GM12878 (cell line): Measurements from ENCODE around the gene TRIM17. TPM values are rescaled to one million over a fixed set of nuclear protein-coding genes. Genes with fewer than 3 reads are reported as not detected.

ENCODE experiments used
- ATAC-seq: fragments of 200-7000 bp; cut with Tn5 transposase; 3 replicates; pipeline ENCODE4 v1.9.1; 2020; ENCODE audit warnings: mild to moderate bottlenecking, moderate library complexity
- BruUV-seq: library from RNA; stranded (reverse); fragments of 400-500 nt; replicated peaks from 2 replicates; lab custom pipeline; 2021; lab: Mats Ljungman, UMichigan
- CTCF ChIA-PET: fragments of 300-600 bp; sonication (Branson Sonifier 250); formaldehyde crosslinking; extraction: SDS; loops from one replicate; lab custom pipeline; 2021; ENCODE audit warnings: inconsistent platforms; lab: Yijun Ruan, JAX
- POLR2A ChIA-PET: fragments of 350-600 bp; formaldehyde crosslinking; extraction: SDS; loops from one replicate; lab custom pipeline; 2021; ENCODE audit warnings: inconsistent platforms; lab: Charles Lee
- RAD21 ChIA-PET: fragments of 300-600 bp; sonication (Branson Sonifier 250); formaldehyde crosslinking; loops from one replicate; lab custom pipeline; 2023; ENCODE audit warnings: antibody characterized with exemption; ENCODE audit not compliant: unreplicated experiment; lab: Charles Lee
- SMC1A ChIA-PET: fragments of 300-600 bp; sonication (Branson Sonifier 250); formaldehyde crosslinking; loops from one replicate; lab custom pipeline; 2023; ENCODE audit not compliant: unreplicated experiment, uncharacterized antibody; lab: Charles Lee
- DNase-seq: peaks from one replicate; pipeline ENCODE4 v3.0.0-alpha.2; 2011; ENCODE audit warnings: low read depth, low spot score
- FAIRE-seq: peaks from 3 replicates; lab custom pipeline; 2011; peaks lifted over from hg19 to GRCh38; lab: Jason Lieb, UNC
- H2AFZ ChIP-seq: 2 replicates; pipeline ENCODE4 v1.6.0; 2011; ENCODE audit warnings: low read depth, low read length, control low read depth; ENCODE audit not compliant: control insufficient read depth
- H3K27ac ChIP-seq: 2 replicates; pipeline ENCODE4 v1.5.1; 2011; ENCODE audit warnings: control low read depth; ENCODE audit not compliant: control insufficient read depth, insufficient read depth
- H3K27me3 ChIP-seq, 2 experiments: replicated peaks in 1 of 2; 2 replicates each; pipeline versions ENCODE4 v1.6.0 to v1.6.1; 2011; ENCODE audit warnings: low read length in 1 of 2; ENCODE audit not compliant: control insufficient read depth in 2 of 2, insufficient read depth in 2 of 2
- H3K36me3 ChIP-seq, 2 experiments: 2 replicates each; pipeline ENCODE4 v1.5.1; 2011; ENCODE audit warnings: low read length in 1 of 2; ENCODE audit not compliant: control insufficient read depth in 2 of 2, insufficient read depth in 2 of 2
- H3K4me1 ChIP-seq: 2 replicates; pipeline ENCODE4 v1.6.1; 2011; ENCODE audit warnings: mild to moderate bottlenecking, low read length, moderate library complexity, mixed read lengths; ENCODE audit not compliant: control insufficient read depth, insufficient read depth
- H3K4me2 ChIP-seq: 2 replicates; pipeline ENCODE4 v1.6.0; 2011; ENCODE audit warnings: control low read depth; ENCODE audit not compliant: control insufficient read depth, insufficient read depth
- H3K4me3 ChIP-seq: fragments of 200-600 bp; sonication (generic); 2 replicates; pipeline ENCODE4 v1.5.1; 2016
- H3K79me2 ChIP-seq: 2 replicates; pipeline ENCODE4 v1.6.0; 2011; ENCODE audit warnings: low read length; ENCODE audit not compliant: control insufficient read depth, insufficient read depth
- H3K9ac ChIP-seq: 2 replicates; pipeline ENCODE4 v1.8.0; 2011; ENCODE audit warnings: low read length, control low read depth, mixed read lengths; ENCODE audit not compliant: control insufficient read depth, insufficient read depth
- H3K9me3 ChIP-seq: replicated peaks from 3 replicates; pipeline ENCODE4 v1.5.1; 2011; ENCODE audit warnings: mild to moderate bottlenecking, low read length; ENCODE audit not compliant: control insufficient read depth, insufficient read depth
- H4K20me1 ChIP-seq: 2 replicates; pipeline ENCODE4 v1.6.0; 2011; ENCODE audit not compliant: control insufficient read depth, insufficient read depth
- BACH1 ChIP-seq: fragments of 450-650 bp; IDR thresholded peaks from 2 replicates; pipeline ENCODE4 v1.6.1; 2017; ENCODE audit warnings: mild to moderate bottlenecking, borderline replicate concordance
- BRCA1 ChIP-seq: IDR thresholded peaks from 2 replicates; pipeline ENCODE4 v1.6.1; 2011; ENCODE audit warnings: low read depth, low read length, improper control_type of control experiment
- CBX3 ChIP-seq: fragments of 200-600 bp; sonication (generic); IDR thresholded peaks from 2 replicates; pipeline ENCODE4 v1.6.1; 2016; ENCODE audit warnings: low read depth, borderline replicate concordance
- HDAC2 ChIP-seq: fragments of 200-600 bp; sonication (generic); IDR thresholded peaks from 2 replicates; pipeline ENCODE4 v1.6.1; 2017
- MTA3 ChIP-seq: IDR thresholded peaks from 2 replicates; pipeline ENCODE4 v1.6.1; 2012; ENCODE audit warnings: low read length, inconsistent platforms, borderline replicate concordance
- PAX5 ChIP-seq: IDR thresholded peaks from 2 replicates; pipeline ENCODE4 v1.6.1; 2011; ENCODE audit warnings: low read depth, low read length, borderline replicate concordance
- PAX8 ChIP-seq: fragments of 450-650 bp; IDR thresholded peaks from 2 replicates; pipeline ENCODE4 v1.6.1; 2017; ENCODE audit warnings: mild to moderate bottlenecking, moderate library complexity
- RCOR1 ChIP-seq: conservative IDR thresholded peaks from 2 replicates; pipeline ENCODE4 v1.6.1; 2012; ENCODE audit warnings: low read depth, low read length, improper control_type of control experiment
- SMARCA5 ChIP-seq: fragments of 450-650 bp; IDR thresholded peaks from 2 replicates; pipeline ENCODE4 v1.6.1; 2017; ENCODE audit warnings: mild to moderate bottlenecking
- YY1 ChIP-seq: IDR thresholded peaks from 2 replicates; pipeline ENCODE4 v1.6.1; 2011; ENCODE audit warnings: low read depth, mild to moderate bottlenecking, low read length
- ZNF24 ChIP-seq: fragments of 450-650 bp; IDR thresholded peaks from 2 replicates; pipeline ENCODE4 v1.6.1; 2017; ENCODE audit warnings: antibody characterized with exemption, mild to moderate bottlenecking
- WGBS: methylation state at CpG from one replicate; pipeline ENCODE4 v1.1.6; 2016; ENCODE audit warnings: low lambda C conversion rate; ENCODE audit not compliant: insufficient replicate concordance, insufficient coverage; ENCODE audit errors: missing lambda C conversion rate; 5-methylcytosine and 5-hydroxymethylcytosine counted together
- in situ Hi-C: fragments of 300-500 bp; cut with MboI; formaldehyde crosslinking; loops from 9 replicates; pipeline ENCODE4 v1.14.3; 2018; ENCODE audit warnings: mixed read lengths
- intact Hi-C: fragments of 100-400 bp; cut with micrococcal nuclease; formaldehyde crosslinking; loops from one replicate; pipeline ENCODE4 v1.14.2; 2022; ENCODE audit not compliant: unreplicated experiment
- polyA plus RNA-seq, 11 experiments: library from polyadenylated mRNA; depleted of rRNA in 4 of 11; unstranded in 6 of 11; stranded (reverse) in 5 of 11; fragments of >200 nt; fragmentation: Nextera tagmentation in 4 of 11; fragmentation: Illumina TruSeq in 1 of 11; extraction: Ambion mirVana in 4 of 11; extraction: Trizol in 1 of 11; gene quantifications; 1 replicate in 1 of 11; 2 replicates in 10 of 11; pipeline versions ENCODE4 v1.2.1 to v1.2.3, GENCODE V29; 2011 to 2016; ENCODE audit warnings: inconsistent platforms in 2 of 11, missing spikeins in 2 of 11, low read depth in 1 of 11
- total RNA-seq, 4 experiments: library from RNA; depleted of rRNA in 3 of 4; stranded (reverse); fragments of >200 nt in 3 of 4; fragmentation: Illumina TruSeq in 1 of 4; extraction: Trizol in 1 of 4; gene quantifications; 2 replicates each; pipeline versions ENCODE4 v1.2.1 to v1.2.3, GENCODE V29; 2013 to 2021
- TF ChIP-seq, protein P1 (sequence below): fragments of 450-650 bp; IDR thresholded peaks from 2 replicates; pipeline ENCODE4 v1.6.1; 2016; ENCODE audit warnings: mild to moderate bottlenecking
- TF ChIP-seq, protein P2 (sequence below): IDR thresholded peaks from 2 replicates; pipeline ENCODE4 v1.6.1; 2012; ENCODE audit warnings: low read depth, low read length, improper control_type of control experiment

Gene TRIM17
- total and polyA plus RNA-seq, 10 of the 15 experiments (the other 5 are each of a cell fraction or from before 2014, with no cell fraction given): 0.16 to 0.32 TPM; not detected in 8

DNA sequence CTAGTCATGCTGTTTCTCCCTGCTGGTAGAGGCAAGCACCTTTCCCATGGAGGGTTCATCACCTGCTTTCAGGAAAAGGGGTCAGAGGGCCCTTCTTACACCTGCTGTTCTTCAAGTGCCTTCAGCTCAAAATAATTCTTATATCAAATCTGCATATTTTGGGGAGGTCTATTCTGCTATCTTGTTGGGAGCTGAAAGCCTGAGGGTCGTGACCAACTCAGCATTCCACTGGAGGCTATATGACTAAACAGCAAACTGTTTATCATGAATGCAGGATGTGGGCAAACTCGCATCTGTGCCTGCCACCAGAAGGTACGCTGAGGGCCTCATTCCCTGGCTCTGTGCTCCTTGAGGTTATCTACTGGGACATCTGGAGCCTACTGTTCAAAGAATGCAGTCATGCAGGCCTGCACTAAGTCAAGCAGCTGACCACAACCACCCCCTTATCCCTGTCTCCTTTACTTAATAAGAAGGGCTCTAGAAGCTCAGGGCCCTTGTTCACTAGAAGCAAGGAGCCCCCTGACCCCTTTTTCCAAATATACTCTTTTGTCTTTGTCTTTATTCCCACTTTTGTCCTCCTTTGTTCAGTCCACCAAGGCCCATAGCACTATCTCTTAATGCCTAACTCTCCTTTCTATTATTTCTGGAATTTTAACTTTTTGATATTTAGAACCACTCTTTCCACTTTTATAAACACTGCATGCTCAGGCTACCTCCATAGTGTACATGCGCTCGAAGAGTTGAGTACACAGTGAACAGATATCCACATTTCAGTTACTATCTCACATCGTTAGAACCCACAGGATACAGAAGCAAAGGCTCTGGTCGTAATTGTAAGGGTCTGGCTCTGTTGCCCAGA is 4.5 kb upstream of the TRIM17 start:
- ChIA-PET SMC1A (no interaction called here), RAD21 (no interaction called here), POLR2A (no interaction called here), CTCF (no interaction called here)
- no peaks in the 10 kb centered on the region for H3K9me3 ChIP-seq
- no peak overlapping the region for H2AFZ ChIP-seq
- no peaks in the 10 kb centered on the region for H3K4me1 ChIP-seq
- in situ Hi-C loops: no loop called here
- TF ChIP-seq ZNF24 (no peak), PAX5 (no peak), RCOR1 (no peak), HDAC2 (no peak), CBX3 (no peak), PAX8 (no peak), BACH1 (no peak), YY1 (no peak), MTA3 (no peak), BRCA1 (no peak), SMARCA5 (no peak)
- TF ChIP-seq, protein P1, sequence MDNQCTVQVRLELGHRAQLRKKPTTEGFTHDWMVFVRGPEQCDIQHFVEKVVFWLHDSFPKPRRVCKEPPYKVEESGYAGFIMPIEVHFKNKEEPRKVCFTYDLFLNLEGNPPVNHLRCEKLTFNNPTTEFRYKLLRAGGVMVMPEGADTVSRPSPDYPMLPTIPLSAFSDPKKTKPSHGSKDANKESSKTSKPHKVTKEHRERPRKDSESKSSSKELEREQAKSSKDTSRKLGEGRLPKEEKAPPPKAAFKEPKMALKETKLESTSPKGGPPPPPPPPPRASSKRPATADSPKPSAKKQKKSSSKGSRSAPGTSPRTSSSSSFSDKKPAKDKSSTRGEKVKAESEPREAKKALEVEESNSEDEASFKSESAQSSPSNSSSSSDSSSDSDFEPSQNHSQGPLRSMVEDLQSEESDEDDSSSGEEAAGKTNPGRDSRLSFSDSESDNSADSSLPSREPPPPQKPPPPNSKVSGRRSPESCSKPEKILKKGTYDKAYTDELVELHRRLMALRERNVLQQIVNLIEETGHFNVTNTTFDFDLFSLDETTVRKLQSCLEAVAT: no peak
- TF ChIP-seq, protein P2, sequence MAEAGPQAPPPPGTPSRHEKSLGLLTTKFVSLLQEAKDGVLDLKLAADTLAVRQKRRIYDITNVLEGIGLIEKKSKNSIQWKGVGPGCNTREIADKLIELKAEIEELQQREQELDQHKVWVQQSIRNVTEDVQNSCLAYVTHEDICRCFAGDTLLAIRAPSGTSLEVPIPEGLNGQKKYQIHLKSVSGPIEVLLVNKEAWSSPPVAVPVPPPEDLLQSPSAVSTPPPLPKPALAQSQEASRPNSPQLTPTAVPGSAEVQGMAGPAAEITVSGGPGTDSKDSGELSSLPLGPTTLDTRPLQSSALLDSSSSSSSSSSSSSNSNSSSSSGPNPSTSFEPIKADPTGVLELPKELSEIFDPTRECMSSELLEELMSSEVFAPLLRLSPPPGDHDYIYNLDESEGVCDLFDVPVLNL: no peak
- H3K36me3 ChIP-seq: no peaks in the 10 kb centered on the region
- no peak overlapping the region for H3K9ac ChIP-seq
- H3K27ac ChIP-seq: no peak overlapping the region
- no peaks in the 10 kb centered on the region; a peak in 2 of 4 replicates for H3K27me3 ChIP-seq
- H3K4me3 ChIP-seq: no peak overlapping the region
- WGBS: 57% methylated on average over 7 of the region's 7 CpGs
- BruUV-seq: no TSS peak
- H3K4me2 ChIP-seq: no peak overlapping the region
- H3K79me2 ChIP-seq: no peaks in the 10 kb centered on the region
- DNase-seq: no peak
- no peaks in the 10 kb centered on the region for H4K20me1 ChIP-seq
- FAIRE-seq: no peak
- ATAC-seq: no peak
- intact Hi-C loops: no loop called here
